ENCODE data around the gene LAGE3.

- TF ChIP-seq POLR2A (IDR thresholded peaks at IDR 0.05; ENCODE audit: low read depth, low read length) (no peak), MAX (IDR thresholded peaks at IDR 0.05; ENCODE audit: insufficient read depth, insufficient read length) (no peak), MYC (IDR thresholded peaks at IDR 0.05; ENCODE audit: low read depth, low read length) (no peak)
Observed at GRCh38 chrX:154502098-154502497, 23.0 kb upstream of the LAGE3 start.

Measured in endothelial cell of umbilical vein (primary cell).